GM12891 (cell line): ENCODE results near the gene IL1RL2.

Source experiments
- POLR2A ChIP-seq: IDR thresholded peaks from 2 replicates; pipeline ENCODE4 v1.6.1; 2011; ENCODE audit warnings: low read depth, low read length, control low read depth
- POLR2AphosphoS5 ChIP-seq: IDR thresholded peaks from 2 replicates; pipeline ENCODE4 v1.6.1; 2011; ENCODE audit warnings: low read depth, low read length, control low read depth
- TAF1 ChIP-seq: IDR thresholded peaks from 2 replicates; pipeline ENCODE4 v1.6.1; 2011; ENCODE audit warnings: low read depth, low read length, control low read depth

GRCh38 chr2:102186791-102187495 is at the start of gene IL1RL2:
- TF ChIP-seq POLR2A (no peak), POLR2AphosphoS5 (no peak), TAF1 (no peak)
